CD14-positive monocyte (primary cell): ENCODE results near the gene IL10RB. TPM values are rescaled to one million over a fixed set of nuclear protein-coding genes. Genes with fewer than 3 reads are reported as not detected.

Source experiments
- DNase-seq, 3 donors: peaks; one replicate each; pipeline ENCODE4 v3.0.0-alpha.2; 2011 to 2022
- H2AFZ ChIP-seq: 2 replicates; pipeline ENCODE4 v1.6.0; 2012; ENCODE audit warnings: mild to moderate bottlenecking, low read depth, low read length, inconsistent platforms; ENCODE audit not compliant: insufficient read depth, poor library complexity, severe bottlenecking
- H3K27ac ChIP-seq, 2 donors: 1 replicate in 1 of 2; 2 replicates in 1 of 2; pipeline ENCODE4 v1.5.1; 2012 to 2013; ENCODE audit warnings: low read length in 2 of 2, control low read depth in 1 of 2, inconsistent platforms in 1 of 2, low read depth in 1 of 2, mild to moderate bottlenecking in 1 of 2
- H3K27me3 ChIP-seq, 2 donors: one replicate each; pipeline versions ENCODE4 v1.6.0 to v1.6.1; 2011 to 2013; ENCODE audit warnings: low read length in 2 of 2; ENCODE audit not compliant: control insufficient read depth in 2 of 2, insufficient read depth in 2 of 2
- H3K36me3 ChIP-seq, 2 donors: replicated peaks in 1 of 2; 1 replicate in 1 of 2; 2 replicates in 1 of 2; pipeline versions ENCODE4 v1.5.1 to v1.6.1; 2012 to 2013; ENCODE audit warnings: low read length in 2 of 2, control low read depth in 1 of 2, inconsistent platforms in 1 of 2, mild to moderate bottlenecking in 1 of 2; ENCODE audit not compliant: insufficient read depth in 2 of 2, control insufficient read depth in 1 of 2
- H3K4me1 ChIP-seq, 2 donors: 1 replicate in 1 of 2; 2 replicates in 1 of 2; pipeline versions ENCODE4 v1.5.1 to v1.6.1; 2012 to 2013; ENCODE audit warnings: low read length in 2 of 2, control low read depth in 1 of 2, inconsistent platforms in 1 of 2, mild to moderate bottlenecking in 1 of 2, moderate library complexity in 1 of 2; ENCODE audit not compliant: insufficient read depth in 2 of 2, control insufficient read depth in 1 of 2
- H3K4me2 ChIP-seq: replicated peaks from 2 replicates; pipeline ENCODE3; 2012; ENCODE audit warnings: low read length, moderate library complexity, mild to moderate bottlenecking; ENCODE audit not compliant: poor library complexity, severe bottlenecking; ENCODE audit errors: extremely low read depth
- H3K4me3 ChIP-seq, 3 experiments: fragments of 200-600 bp in 1 of 3; sonication (generic) in 1 of 3; replicated peaks in 1 of 3; 1 replicate in 2 of 3; 2 replicates in 1 of 3; pipeline ENCODE4 v1.5.1; 2011 to 2013; ENCODE audit warnings: low read length in 3 of 3, mild to moderate bottlenecking in 3 of 3, control low read depth in 2 of 3, low read depth in 2 of 3, inconsistent platforms in 1 of 3, moderate library complexity in 1 of 3
- H3K79me2 ChIP-seq: 2 replicates; pipeline ENCODE4 v1.6.0; 2012; ENCODE audit warnings: mild to moderate bottlenecking, control low read depth, inconsistent platforms, low read length, moderate library complexity; ENCODE audit not compliant: insufficient read depth
- H3K9ac ChIP-seq: 2 replicates; pipeline ENCODE4 v1.6.0; 2017; ENCODE audit warnings: low read length, mild to moderate bottlenecking; ENCODE audit not compliant: insufficient read depth, poor library complexity, severe bottlenecking
- H3K9me3 ChIP-seq, 2 donors: replicated peaks in 1 of 2; 1 replicate in 1 of 2; 2 replicates in 1 of 2; pipeline versions ENCODE4 v1.5.1 to v1.6.1; 2012 to 2013; ENCODE audit warnings: low read length in 2 of 2, control low read depth in 1 of 2; ENCODE audit not compliant: control insufficient read depth in 1 of 2, insufficient read depth in 1 of 2
- H4K20me1 ChIP-seq: 2 replicates; pipeline ENCODE4 v1.6.0; 2012; ENCODE audit warnings: mild to moderate bottlenecking, low read length, control low read depth, moderate library complexity; ENCODE audit not compliant: insufficient read depth
- H3K27ac Mint-ChIP-seq, 7 donors: one replicate each; pipeline ENCODE4 v1.8.0; 2020; ENCODE audit warnings: mild to moderate bottlenecking in 7 of 7, mixed read lengths in 7 of 7, moderate library complexity in 6 of 7, inconsistent platforms in 2 of 7
- H3K27me3 Mint-ChIP-seq, 3 donors: one replicate each; pipeline ENCODE4 v1.8.0; 2021 to 2022; ENCODE audit warnings: low read depth in 3 of 3, mild to moderate bottlenecking in 3 of 3, mixed read lengths in 3 of 3, moderate library complexity in 3 of 3, inconsistent platforms in 1 of 3
- H3K36me3 Mint-ChIP-seq, 2 donors: one replicate each; pipeline ENCODE4 v1.8.0; 2020; ENCODE audit warnings: mixed read lengths in 2 of 2, inconsistent platforms in 1 of 2, mild to moderate bottlenecking in 1 of 2
- H3K4me1 Mint-ChIP-seq: one replicate; pipeline ENCODE4 v1.8.0; 2020; ENCODE audit warnings: mild to moderate bottlenecking, mixed read lengths
- H3K4me3 Mint-ChIP-seq, 2 donors: one replicate each; pipeline ENCODE4 v1.8.0; 2020; ENCODE audit warnings: mild to moderate bottlenecking in 2 of 2, mixed read lengths in 2 of 2, moderate library complexity in 1 of 2
- H3K9me3 Mint-ChIP-seq, 7 donors: one replicate each; pipeline ENCODE4 v1.8.0; 2020 to 2022; ENCODE audit warnings: mixed read lengths in 7 of 7, mild to moderate bottlenecking in 6 of 7, moderate library complexity in 6 of 7, inconsistent platforms in 2 of 7
- WGBS: methylation state at CpG from one replicate; pipeline ENCODE4 v1.1.5; 2013; ENCODE audit warnings: missing lambda C conversion rate; ENCODE audit not compliant: insufficient coverage; 5-methylcytosine and 5-hydroxymethylcytosine counted together
- intact Hi-C, 2 donors: fragments of 100-400 bp; cut with micrococcal nuclease; formaldehyde crosslinking; loops; one replicate each; pipeline versions ENCODE4 v1.15.0 to v1.15.1; 2023
- polyA plus RNA-seq, 3 donors: library from polyadenylated mRNA; depleted of rRNA in 1 of 3; unstranded in 2 of 3; stranded (reverse) in 1 of 3; fragments of 300-500 nt in 2 of 3; fragments of >200 nt in 1 of 3; fragmentation: Illumina TruSeq in 2 of 3; gene quantifications; 1 replicate in 2 of 3; 2 replicates in 1 of 3; pipeline ENCODE4 v1.2.3, GENCODE V29; 2012 to 2021
- TF ChIP-seq, protein P1 (sequence below): fragments of 200-600 bp; IDR thresholded peaks from one replicate; pipeline ENCODE4 v1.8.0; 2022; ENCODE audit warnings: antibody characterized with exemption, mild to moderate bottlenecking

The IL10RB gene
- polyA plus RNA-seq, 3 donors: 79.0 to 225 (median 212) TPM

DNA sequence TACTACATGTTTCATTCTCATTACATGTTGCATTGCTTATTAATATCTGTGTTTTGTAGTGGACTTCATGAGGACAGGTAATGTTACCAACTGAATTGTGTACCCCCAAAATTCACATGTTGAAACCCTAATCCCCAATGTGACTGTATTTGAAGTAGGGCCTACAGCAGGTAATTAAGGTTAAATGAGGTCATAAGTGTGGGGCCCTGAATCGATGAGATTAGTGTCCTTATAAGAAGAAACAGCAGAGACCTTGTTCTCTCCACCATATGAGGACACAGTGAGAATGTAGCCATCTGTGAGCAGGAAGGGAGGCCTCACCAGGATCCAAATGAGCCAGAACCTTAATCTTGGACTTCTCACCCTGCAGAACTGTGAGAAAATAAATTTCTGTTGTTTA, 43.6 kb downstream of the IL10RB start:
- Histone ChIP-seq H2AFZ (no peak overlapping the region), H4K20me1 (no peaks in the 10 kb centered on the region), H3K4me1 (peaks cover 28 to 41% of the 10 kb centered on the region in 2 donors), H3K27me3 (no peaks in the 10 kb centered on the region), H3K4me2 (no peak overlapping the region), H3K27ac (no peak overlapping the region), H3K36me3 (no peaks in the 10 kb centered on the region), H3K9me3 (no peaks in the 10 kb centered on the region), H3K4me3 (no peak overlapping the region), H3K79me2 (no peaks in the 10 kb centered on the region), H3K9ac (no peak overlapping the region)
- intact Hi-C loops: no loop called here
- Mint-ChIP-seq H3K36me3 (peaks cover 0 to 1% of the 10 kb centered on the region in 2 donors), H3K27ac (no peak overlapping the region), H3K27me3 (no peaks in the 10 kb centered on the region), H3K9me3 (peaks cover 0 to 7% (median 4%) of the 10 kb centered on the region in 7 donors), H3K4me1 (peaks cover 33% of the 10 kb centered on the region), H3K4me3 (no peak overlapping the region)
- WGBS: no CpG with 5 or more reads among the region's 1 CpG
- DNase-seq: no peak
- TF ChIP-seq, protein P1, sequence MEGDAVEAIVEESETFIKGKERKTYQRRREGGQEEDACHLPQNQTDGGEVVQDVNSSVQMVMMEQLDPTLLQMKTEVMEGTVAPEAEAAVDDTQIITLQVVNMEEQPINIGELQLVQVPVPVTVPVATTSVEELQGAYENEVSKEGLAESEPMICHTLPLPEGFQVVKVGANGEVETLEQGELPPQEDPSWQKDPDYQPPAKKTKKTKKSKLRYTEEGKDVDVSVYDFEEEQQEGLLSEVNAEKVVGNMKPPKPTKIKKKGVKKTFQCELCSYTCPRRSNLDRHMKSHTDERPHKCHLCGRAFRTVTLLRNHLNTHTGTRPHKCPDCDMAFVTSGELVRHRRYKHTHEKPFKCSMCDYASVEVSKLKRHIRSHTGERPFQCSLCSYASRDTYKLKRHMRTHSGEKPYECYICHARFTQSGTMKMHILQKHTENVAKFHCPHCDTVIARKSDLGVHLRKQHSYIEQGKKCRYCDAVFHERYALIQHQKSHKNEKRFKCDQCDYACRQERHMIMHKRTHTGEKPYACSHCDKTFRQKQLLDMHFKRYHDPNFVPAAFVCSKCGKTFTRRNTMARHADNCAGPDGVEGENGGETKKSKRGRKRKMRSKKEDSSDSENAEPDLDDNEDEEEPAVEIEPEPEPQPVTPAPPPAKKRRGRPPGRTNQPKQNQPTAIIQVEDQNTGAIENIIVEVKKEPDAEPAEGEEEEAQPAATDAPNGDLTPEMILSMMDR: no peak

DNA sequence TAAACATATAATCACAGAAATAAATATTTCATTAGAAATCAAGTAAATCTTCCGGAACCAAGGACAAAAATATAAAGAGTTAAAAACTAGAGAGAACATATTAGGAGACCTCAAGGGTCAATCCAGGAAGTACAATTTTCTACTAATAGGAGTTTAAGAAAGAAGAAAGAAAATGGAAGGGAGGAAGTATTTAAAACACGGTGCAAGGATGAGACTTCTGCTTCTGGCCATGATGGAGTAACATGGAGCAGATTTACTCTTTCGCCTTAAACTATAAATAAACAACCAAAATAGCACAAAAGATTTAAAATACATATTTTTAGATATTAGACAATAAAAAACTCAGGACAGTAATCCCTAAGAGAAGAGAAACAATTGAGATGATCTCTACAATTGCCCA, 46.0 kb downstream of the IL10RB start:
- Histone ChIP-seq H2AFZ (peak overlapping the region; percentile 46), H3K4me2 (no peak overlapping the region), H3K27ac (peak overlapping the region; percentile 30 to 31), H3K4me3 (no peak overlapping the region), H4K20me1 (no peaks in the 10 kb centered on the region), H3K9ac (no peak overlapping the region), H3K9me3 (no peaks in the 10 kb centered on the region), H3K27me3 (no peaks in the 10 kb centered on the region), H3K4me1 (peaks cover 29 to 41% of the 10 kb centered on the region in 2 donors), H3K36me3 (no peaks in the 10 kb centered on the region), H3K79me2 (no peaks in the 10 kb centered on the region)
- H3K9me3 Mint-ChIP-seq: peaks cover 0 to 7% (median 4%) of the 10 kb centered on the region in 7 donors
- no peaks in the 10 kb centered on the region for H3K27me3 Mint-ChIP-seq
- peak overlapping the region in 1 of 2 donors; percentile 43 for H3K4me3 Mint-ChIP-seq
- peaks cover 0 to 1% of the 10 kb centered on the region in 2 donors for H3K36me3 Mint-ChIP-seq
- TF ChIP-seq, protein P1: no peak
- peak overlapping the region; percentile 62 to 87 (median 72) for H3K27ac Mint-ChIP-seq
- WGBS: no CpG with 5 or more reads among the region's 3 CpGs
- intact Hi-C loops: no loop called here
- DNase-seq: peak in 1 of 3 donors; percentile 35
- peaks cover 36% of the 10 kb centered on the region for H3K4me1 Mint-ChIP-seq
